HepG2 (cell line): Measurements from ENCODE around the gene KRTAP5-2. TPM values are rescaled to one million over a fixed set of nuclear protein-coding genes. Genes with fewer than 3 reads are reported as not detected.

Experiments used
- ATAC-seq: fragments of 200-7000 bp; cut with Tn5 transposase; 3 replicates; pipeline ENCODE4 v1.9.1; 2020; ENCODE audit warnings: mild to moderate bottlenecking, moderate library complexity
- BruUV-seq: library from RNA; stranded (reverse); fragments of 400-500 nt; replicated peaks from 2 replicates; lab custom pipeline; 2021; lab: Mats Ljungman, UMichigan
- CTCF ChIA-PET: fragments of 300-600 bp; formaldehyde crosslinking; extraction: SDS; loops from one replicate; lab custom pipeline; 2021; ENCODE audit warnings: low total read pairs, inconsistent platforms, low intra/inter-chr PET ratio; lab: Yijun Ruan, JAX
- POLR2A ChIA-PET: fragments of 350-600 bp; sonication (Branson Sonifier 250); formaldehyde crosslinking; loops from one replicate; lab custom pipeline; 2020; ENCODE audit warnings: antibody characterized with exemption, inconsistent platforms; lab: Yijun Ruan, JAX
- DNase-seq: peaks from one replicate; pipeline ENCODE4 v3.0.0-alpha.2; 2015; ENCODE audit warnings: low spot score
- FAIRE-seq: peaks from 3 replicates; lab custom pipeline; 2011; peaks lifted over from hg19 to GRCh38; lab: Jason Lieb, UNC
- H2AFZ ChIP-seq: one replicate; pipeline ENCODE4 v1.6.1; 2011; ENCODE audit warnings: low read length, inconsistent platforms
- H3K27ac ChIP-seq: fragments of 300-600 bp; 3 replicates; pipeline ENCODE4 v1.8.0; 2011; ENCODE audit warnings: mixed run types, mild to moderate bottlenecking, mixed read lengths, low read length, inconsistent platforms; ENCODE audit not compliant: insufficient read depth; ENCODE audit errors: extremely low read length
- H3K27me3 ChIP-seq, 2 experiments: fragments of 200-600 bp in 1 of 2; 2 replicates in 1 of 2; 3 replicates in 1 of 2; pipeline versions ENCODE4 v1.6.0 to v1.8.0; 2011; ENCODE audit warnings: low read length in 2 of 2, mild to moderate bottlenecking in 2 of 2, moderate library complexity in 2 of 2, inconsistent platforms in 1 of 2; ENCODE audit not compliant: insufficient read depth in 2 of 2, control insufficient read depth in 1 of 2
- H3K36me3 ChIP-seq, 2 experiments: fragments of 200-600 bp in 1 of 2; replicated peaks in 1 of 2; 2 replicates in 1 of 2; 3 replicates in 1 of 2; pipeline versions ENCODE4 v1.5.1 to v1.8.0; 2011; ENCODE audit warnings: low read length in 2 of 2, inconsistent platforms in 1 of 2; ENCODE audit not compliant: insufficient read depth in 2 of 2, control insufficient read depth in 1 of 2
- H3K4me1 ChIP-seq: 2 replicates; pipeline ENCODE4 v1.5.1; 2012; ENCODE audit warnings: low read length, inconsistent platforms; ENCODE audit not compliant: insufficient read depth
- H3K4me2 ChIP-seq: 2 replicates; pipeline ENCODE4 v1.6.0; 2011; ENCODE audit warnings: low read depth, low read length, inconsistent platforms
- H3K4me3 ChIP-seq, 3 experiments: fragments of 200-600 bp in 1 of 3; sonication (generic), shearing (Covaris generic) in 1 of 3; replicated peaks in 1 of 3; 2 replicates each; pipeline ENCODE4 v1.5.1; 2011 to 2016; ENCODE audit warnings: low read length in 3 of 3, inconsistent platforms in 2 of 3, low read depth in 2 of 3, mild to moderate bottlenecking in 2 of 3, control low read depth in 1 of 3, mixed read lengths in 1 of 3; ENCODE audit not compliant: insufficient read depth in 1 of 3
- H3K79me2 ChIP-seq: one replicate; pipeline ENCODE4 v1.6.1; 2011; ENCODE audit warnings: low read length, inconsistent platforms; ENCODE audit not compliant: insufficient read depth
- H3K9ac ChIP-seq: 2 replicates; pipeline ENCODE4 v1.6.0; 2011; ENCODE audit warnings: mild to moderate bottlenecking, low read depth, low read length, inconsistent platforms; ENCODE audit not compliant: insufficient read depth
- H3K9me3 ChIP-seq: 2 replicates; pipeline ENCODE4 v1.5.1; 2012; ENCODE audit warnings: mild to moderate bottlenecking, low read length
- H4K20me1 ChIP-seq: 2 replicates; pipeline ENCODE4 v1.6.0; 2011; ENCODE audit warnings: inconsistent platforms, mild to moderate bottlenecking, low read length, moderate library complexity; ENCODE audit not compliant: insufficient read depth
- ATRX ChIP-seq: sonication (generic); formaldehyde crosslinking; IDR thresholded peaks from 2 replicates; pipeline ENCODE4 v1.4.0; 2020; ENCODE audit warnings: missing genetic modification reagents, borderline replicate concordance
- CREB1 ChIP-seq, 2 experiments: fragments of 450-650 bp in 1 of 2; IDR thresholded peaks; 2 replicates each; pipeline ENCODE4 v1.6.1; 2016 to 2017; ENCODE audit warnings: control low read depth in 1 of 2, mild to moderate bottlenecking in 1 of 2, missing compliant biosample characterization in 1 of 2, missing genetic modification characterization in 1 of 2
- ZBTB33 ChIP-seq: sonication (generic); formaldehyde crosslinking; IDR thresholded peaks from 2 replicates; pipeline ENCODE4 v1.4.0; 2020; ENCODE audit warnings: missing genetic modification reagents
- WGBS: methylation state at CpG from one replicate; pipeline ENCODE4 v1.1.6; 2017; ENCODE audit warnings: low lambda C conversion rate; 5-methylcytosine and 5-hydroxymethylcytosine counted together
- in situ Hi-C: cut with HindIII; loops from 2 replicates; pipeline ENCODE4 v1.10.0; 2017; ENCODE audit warnings: low pct_unique_long_range_greater_than_20kb; ENCODE audit not compliant: extremely low pct_ligation_motif_present
- intact Hi-C: fragments of 100-400 bp; cut with micrococcal nuclease; formaldehyde crosslinking; loops from one replicate; pipeline ENCODE4 v1.10.0; 2022; ENCODE audit not compliant: unreplicated experiment
- polyA plus RNA-seq, 8 experiments: library from polyadenylated mRNA; depleted of rRNA in 3 of 8; stranded (reverse) in 7 of 8; unstranded in 1 of 8; fragments of >200 nt; fragmentation: Illumina TruSeq in 4 of 8; extraction: Trizol in 4 of 8; gene quantifications; 2 replicates each; pipeline versions ENCODE4 v1.2.1 to v1.2.3, GENCODE V29; 2011 to 2016; ENCODE audit warnings: low read depth in 4 of 8, missing spikeins in 1 of 8, mixed read lengths in 1 of 8; ENCODE audit not compliant: insufficient read depth in 1 of 8
- total RNA-seq, 5 experiments: library from RNA; depleted of rRNA; stranded (reverse); fragments of >200 nt; fragmentation: Illumina TruSeq; extraction: Trizol; gene quantifications; 2 replicates each; pipeline ENCODE4 v1.2.3, GENCODE V29; 2016; ENCODE audit warnings: low read depth in 1 of 5

KRTAP5-2 gene
- total and polyA plus RNA-seq, 2 of the 13 experiments (the other 11 are each of a cell fraction or from before 2014, with no cell fraction given): not detected

DNA sequence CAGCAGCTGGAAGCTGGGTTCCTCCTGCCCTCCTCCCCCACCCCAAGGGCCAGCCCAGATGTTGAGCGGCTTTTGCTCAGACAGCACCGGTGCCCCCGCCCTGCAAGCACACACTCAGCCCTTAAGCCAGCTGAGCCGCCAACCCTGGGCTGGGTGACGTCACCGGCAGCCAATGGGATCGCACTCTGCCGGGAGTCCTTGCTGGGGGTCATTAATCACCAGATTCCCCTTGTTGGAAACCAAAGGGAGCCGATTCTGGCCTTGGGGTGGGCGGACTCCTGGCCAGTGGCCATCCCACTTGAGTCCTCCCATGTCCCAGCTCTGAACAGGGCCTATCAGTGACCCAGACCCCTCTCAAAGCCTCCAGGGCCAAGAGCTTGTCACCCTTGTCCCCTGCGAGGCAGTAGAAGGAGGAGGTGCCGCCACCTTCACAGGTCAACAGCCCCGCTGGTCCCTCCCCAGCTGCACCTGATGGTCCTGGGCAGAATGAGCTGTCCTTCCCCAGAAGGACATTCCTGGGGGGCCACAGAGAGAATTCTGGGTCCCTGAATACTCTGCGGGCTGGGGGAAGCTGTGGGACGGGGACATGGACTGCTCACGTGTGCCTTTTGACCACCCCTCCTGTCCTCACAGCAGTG is 33.4 kb downstream of the KRTAP5-2 start:
- Histone ChIP-seq H3K4me2 (no peak overlapping the region), H3K4me1 (peaks cover 15% of the 10 kb centered on the region), H3K9ac (no peak overlapping the region), H3K79me2 (no peaks in the 10 kb centered on the region), H3K4me3 (no peak overlapping the region)
- in situ Hi-C loops: no loop called here
- CTCF ChIA-PET: no interaction called here
- intact Hi-C loops: no loop called here
- ATAC-seq: no peak
- WGBS: 100% methylated on average over 1 of the region's 16 CpGs
- BruUV-seq: no TSS peak
- TF ChIP-seq CREB1 (IDR thresholded peaks at IDR 0.05) (0 out of 2 replicates have a peak, but pooled peaks have one; percentile 40), CREB1 (CRISPR knock-in tag; IDR thresholded peaks at IDR 0.05) (no peak), ATRX (CRISPR knock-in tag) (no peak), ZBTB33 (CRISPR knock-in tag) (peak; percentile 40; the same call in 1 of the 2 replicates)
- TF ChIP-seq, all 625 proteins: peak for 2
- H2AFZ ChIP-seq: no peak overlapping the region
- DNase-seq (no peak), FAIRE-seq (no peak)
- no peak overlapping the region for H3K27ac ChIP-seq
- no peaks in the 10 kb centered on the region for H3K9me3 ChIP-seq
- no peaks in the 10 kb centered on the region for H3K27me3 ChIP-seq
- H3K36me3 ChIP-seq: peaks cover 0 to 1% of the 10 kb centered on the region in 2 experiments; a peak in 1 of 5 replicates
- POLR2A ChIA-PET: no interaction called here
- H4K20me1 ChIP-seq: peaks cover 29% of the 10 kb centered on the region; the same call in 1 of the 2 replicates
